ENCODE results near the gene TTYH2. TPM values are rescaled to one million over a fixed set of nuclear protein-coding genes. Genes with fewer than 3 reads are reported as not detected.

TTYH2 gene
- total RNA-seq, 1 experiment from 2014 or later, result 15.4 TPM

DNA sequence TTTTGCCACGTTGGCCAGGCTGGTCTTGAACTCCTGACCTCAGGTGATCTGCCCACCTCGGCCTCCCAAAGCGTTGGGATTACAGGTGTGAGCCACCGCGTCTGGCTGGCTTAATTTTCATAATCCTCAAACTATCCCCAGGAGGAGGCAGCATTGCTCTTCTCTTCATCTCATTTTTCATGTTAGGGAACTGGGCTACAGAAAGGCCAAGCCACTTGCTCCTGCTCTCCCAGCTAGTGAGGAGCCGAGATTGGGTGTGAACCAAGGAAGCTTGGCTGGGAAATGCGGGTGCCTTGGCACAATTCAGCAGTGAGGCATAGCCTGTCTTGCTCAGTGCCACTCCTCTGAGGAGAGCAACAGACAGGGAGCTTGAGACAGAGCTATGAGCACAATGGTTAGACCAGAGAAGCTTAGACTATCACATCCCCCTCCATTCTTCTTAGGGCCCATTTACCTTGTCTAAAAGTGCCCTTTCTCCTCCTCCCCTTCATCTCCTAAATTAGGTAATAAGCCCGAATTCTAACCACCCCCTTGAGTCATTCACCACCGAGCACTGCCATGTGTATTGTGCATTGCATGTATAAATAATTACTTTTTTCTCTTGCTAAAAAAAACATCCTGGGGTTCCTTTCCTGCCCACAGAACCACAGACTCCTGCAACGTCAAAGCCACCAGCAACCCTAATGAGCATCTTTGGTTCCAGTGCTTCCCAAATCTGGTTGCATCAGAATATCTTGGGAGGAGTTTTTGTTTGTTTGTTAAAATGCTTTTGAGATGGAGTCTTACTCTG, 92.7 kb downstream of the TTYH2 start:
- ChIA-PET CTCF (interaction anchor here (0.7 to 1.3 kb wide), 2 partner anchors 151 to 350 kb away, joined by 4 to 10 read pairs; no protein-coding TSS in a partner anchor), POLR2A (ENCODE audit: low non-redundant PET) (no interaction called here)
- no TSS peak for BruUV-seq (replicated peaks)
- Histone ChIP-seq H3K4me3 (ENCODE audit: low read depth, low read length, poor library complexity, severe bottlenecking) (no peak overlapping the region), H3K27ac (ENCODE audit: low read depth, low read length, poor library complexity, severe bottlenecking) (no peak overlapping the region), H3K4me1 (ENCODE audit: insufficient read depth, low read length, poor library complexity, severe bottlenecking) (no peaks in the 10 kb centered on the region), H3K9me3 (ENCODE audit: low read depth, low read length, poor library complexity, severe bottlenecking) (no peaks in the 10 kb centered on the region), H3K36me3 (ENCODE audit: insufficient read depth, low read length, poor library complexity, severe bottlenecking) (no peaks in the 10 kb centered on the region), H3K27me3 (replicated peaks; ENCODE audit: insufficient read depth, low read depth, low read length, poor library complexity) (no peaks in the 10 kb centered on the region)
- TF ChIP-seq, protein P1, sequence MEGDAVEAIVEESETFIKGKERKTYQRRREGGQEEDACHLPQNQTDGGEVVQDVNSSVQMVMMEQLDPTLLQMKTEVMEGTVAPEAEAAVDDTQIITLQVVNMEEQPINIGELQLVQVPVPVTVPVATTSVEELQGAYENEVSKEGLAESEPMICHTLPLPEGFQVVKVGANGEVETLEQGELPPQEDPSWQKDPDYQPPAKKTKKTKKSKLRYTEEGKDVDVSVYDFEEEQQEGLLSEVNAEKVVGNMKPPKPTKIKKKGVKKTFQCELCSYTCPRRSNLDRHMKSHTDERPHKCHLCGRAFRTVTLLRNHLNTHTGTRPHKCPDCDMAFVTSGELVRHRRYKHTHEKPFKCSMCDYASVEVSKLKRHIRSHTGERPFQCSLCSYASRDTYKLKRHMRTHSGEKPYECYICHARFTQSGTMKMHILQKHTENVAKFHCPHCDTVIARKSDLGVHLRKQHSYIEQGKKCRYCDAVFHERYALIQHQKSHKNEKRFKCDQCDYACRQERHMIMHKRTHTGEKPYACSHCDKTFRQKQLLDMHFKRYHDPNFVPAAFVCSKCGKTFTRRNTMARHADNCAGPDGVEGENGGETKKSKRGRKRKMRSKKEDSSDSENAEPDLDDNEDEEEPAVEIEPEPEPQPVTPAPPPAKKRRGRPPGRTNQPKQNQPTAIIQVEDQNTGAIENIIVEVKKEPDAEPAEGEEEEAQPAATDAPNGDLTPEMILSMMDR (conservative IDR thresholded peaks at IDR 0.05; ENCODE audit: low read depth, low read length), result 0 out of 2 replicates have a peak, but pooled peaks have one; percentile 11
- no peak for TF ChIP-seq EZH2 (IDR thresholded peaks at IDR 0.05; ENCODE audit: borderline replicate concordance, low read depth, low read length, poor library complexity, severe bottlenecking)
- DNase-seq (ENCODE audit: low spot score), result peak; percentile 21
- intact Hi-C loops (cut with micrococcal nuclease; ENCODE audit: unreplicated experiment), result loop anchor here (10.0 kb wide), 1 partner anchor 49 kb away; no protein-coding TSS in a partner anchor

DNA sequence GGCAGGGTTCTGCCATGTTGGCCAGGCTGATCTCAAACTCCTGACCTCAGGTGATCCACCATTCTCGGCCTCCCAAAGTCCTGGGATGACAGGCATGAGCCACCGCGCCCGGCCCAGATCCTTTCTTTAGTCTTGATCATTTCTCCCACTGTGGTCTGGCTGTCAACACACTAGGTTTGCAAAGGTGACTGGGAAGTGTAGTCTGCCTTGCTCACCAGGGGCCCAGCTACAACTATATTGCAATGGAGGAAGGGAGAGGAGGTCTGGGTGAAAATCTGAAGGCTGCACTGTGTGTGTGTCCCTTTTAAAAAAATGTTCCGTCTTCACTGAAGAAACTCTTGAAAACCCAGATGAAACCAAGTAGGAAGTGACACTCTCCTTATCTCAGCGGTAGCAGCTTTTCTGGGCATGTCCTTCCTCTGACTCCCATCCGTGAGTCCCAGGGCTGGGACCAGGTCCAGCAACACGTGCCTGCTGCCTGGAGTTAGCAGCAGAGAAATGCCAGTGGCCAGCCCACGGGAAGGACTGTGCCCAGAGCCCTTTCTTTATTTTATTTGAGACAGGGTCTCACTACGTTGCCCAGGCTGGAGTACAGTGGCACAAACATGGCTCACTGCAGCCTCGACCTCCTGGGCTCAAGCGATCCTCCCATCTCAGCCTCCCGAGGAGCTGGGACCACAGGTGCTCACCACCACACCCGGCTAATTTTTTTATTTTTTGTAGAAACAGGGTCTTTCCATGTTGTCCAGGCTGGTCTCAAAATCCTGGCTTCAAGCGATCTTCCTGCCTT, 94.8 kb downstream of the TTYH2 start:
- Histone ChIP-seq H3K4me1 (ENCODE audit: insufficient read depth, low read length, poor library complexity, severe bottlenecking) (no peaks in the 10 kb centered on the region), H3K4me3 (ENCODE audit: low read depth, low read length, poor library complexity, severe bottlenecking) (no peak overlapping the region), H3K9me3 (ENCODE audit: low read depth, low read length, poor library complexity, severe bottlenecking) (no peaks in the 10 kb centered on the region), H3K27ac (ENCODE audit: low read depth, low read length, poor library complexity, severe bottlenecking) (no peak overlapping the region), H3K27me3 (replicated peaks; ENCODE audit: insufficient read depth, low read depth, low read length, poor library complexity) (no peaks in the 10 kb centered on the region), H3K36me3 (ENCODE audit: insufficient read depth, low read length, poor library complexity, severe bottlenecking) (no peaks in the 10 kb centered on the region)
- ChIA-PET POLR2A (ENCODE audit: low non-redundant PET) (no interaction called here), CTCF (no interaction called here)
- intact Hi-C loops (cut with micrococcal nuclease; ENCODE audit: unreplicated experiment), result loop anchor here (10.0 kb wide), 1 partner anchor 47 kb away; no protein-coding TSS in a partner anchor
- no TSS peak for BruUV-seq (replicated peaks)
- DNase-seq (ENCODE audit: low spot score), result no peak
- TF ChIP-seq, protein P1 (conservative IDR thresholded peaks at IDR 0.05; ENCODE audit: low read depth, low read length), result no peak
- no peak for TF ChIP-seq EZH2 (IDR thresholded peaks at IDR 0.05; ENCODE audit: borderline replicate concordance, low read depth, low read length, poor library complexity, severe bottlenecking)

DNA sequence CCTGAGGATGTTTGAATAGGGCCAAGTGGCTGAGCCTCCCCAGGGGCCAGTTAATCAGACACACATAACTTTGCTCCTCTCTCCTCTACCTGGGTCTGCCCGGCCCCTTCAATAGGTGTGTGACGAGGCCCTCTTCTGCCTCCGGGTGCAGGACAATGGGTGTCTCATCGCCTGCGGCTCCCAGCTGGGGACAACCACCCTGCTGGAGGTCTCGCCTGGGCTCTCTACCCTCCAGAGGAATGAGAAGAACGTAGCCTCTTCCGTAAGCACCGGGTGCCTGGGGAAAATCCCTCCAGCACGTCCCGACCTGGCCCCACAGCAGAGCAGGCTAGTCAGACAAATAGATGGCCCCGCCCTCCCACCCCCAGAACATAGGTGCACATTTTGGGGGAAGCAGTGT, 96.5 kb downstream of the TTYH2 start:
- intact Hi-C loops (cut with micrococcal nuclease; ENCODE audit: unreplicated experiment), result loop anchor here (10.0 kb wide), 1 partner anchor 45 kb away; no protein-coding TSS in a partner anchor
- Histone ChIP-seq H3K4me3 (ENCODE audit: low read depth, low read length, poor library complexity, severe bottlenecking) (no peak overlapping the region), H3K27me3 (replicated peaks; ENCODE audit: insufficient read depth, low read depth, low read length, poor library complexity) (no peaks in the 10 kb centered on the region), H3K9me3 (ENCODE audit: low read depth, low read length, poor library complexity, severe bottlenecking) (no peaks in the 10 kb centered on the region), H3K36me3 (ENCODE audit: insufficient read depth, low read length, poor library complexity, severe bottlenecking) (no peaks in the 10 kb centered on the region), H3K4me1 (ENCODE audit: insufficient read depth, low read length, poor library complexity, severe bottlenecking) (no peaks in the 10 kb centered on the region), H3K27ac (ENCODE audit: low read depth, low read length, poor library complexity, severe bottlenecking) (no peak overlapping the region)
- no TSS peak for BruUV-seq (replicated peaks)
- CTCF ChIA-PET, result no interaction called here
- TF ChIP-seq EZH2 (IDR thresholded peaks at IDR 0.05; ENCODE audit: borderline replicate concordance, low read depth, low read length, poor library complexity, severe bottlenecking), result no peak
- TF ChIP-seq, protein P1 (conservative IDR thresholded peaks at IDR 0.05; ENCODE audit: low read depth, low read length), result no peak
- POLR2A ChIA-PET (ENCODE audit: low non-redundant PET), result no interaction called here
- DNase-seq (ENCODE audit: low spot score), result no peak

Other genes with a start within 250 kb of the TTYH2 start
- gene RPL38, start 9.9 kb upstream of the TTYH2 start, total RNA-seq (2021), result 936 and 996 TPM in 2 replicates
- not detected in 2 replicates for gene DNAI2, start 60.7 kb downstream of the TTYH2 start, total RNA-seq (2021)
- not detected in 2 replicates for gene KIF19, start 112.7 kb downstream of the TTYH2 start, total RNA-seq (2021)
- 3.3 and 3.4 TPM in 2 replicates for gene BTBD17, start 148.3 kb downstream of the TTYH2 start, total RNA-seq (2021)
- 0.24 and 0.68 TPM in 2 replicates for gene GPR142, start 153.9 kb downstream of the TTYH2 start, total RNA-seq (2021)
- 0.57 TPM in 1 of 2 replicates, not detected in the other for gene GPRC5C, start 218.5 kb downstream of the TTYH2 start, total RNA-seq (2021)